Stimulated activated naive CD8-positive, alpha-beta T cell treated with anti-CD3 and anti-CD28 coated beads, Interleukin-15, amount 100 ng/mL, for 72 hours (primary cell): ENCODE results near the gene PARD6G.

Experiments used
- ATAC-seq: fragments of 150-1000 bp; cut with Tn5 transposase; 2 replicates; pipeline ENCODE4 v1.10.0; 2021; ENCODE audit warnings: mild to moderate bottlenecking, moderate library complexity
- DNase-seq, 2 donors: peaks; one replicate each; pipeline ENCODE4 v3.0.0; 2021 to 2022
- H3K27ac Mint-ChIP-seq, 2 donors: one replicate each; pipeline ENCODE4 v1.8.0; 2022; ENCODE audit warnings: mild to moderate bottlenecking in 2 of 2, mixed read lengths in 2 of 2, moderate library complexity in 2 of 2
- H3K27me3 Mint-ChIP-seq: one replicate; pipeline ENCODE4 v1.8.0; 2022; ENCODE audit warnings: mixed read lengths
- H3K4me1 Mint-ChIP-seq: one replicate; pipeline ENCODE4 v1.8.0; 2022; ENCODE audit warnings: mild to moderate bottlenecking, mixed read lengths
- H3K4me3 Mint-ChIP-seq, 2 donors: one replicate each; pipeline ENCODE4 v1.8.0; 2022; ENCODE audit warnings: mild to moderate bottlenecking in 2 of 2, mixed read lengths in 2 of 2, moderate library complexity in 1 of 2
- H3K9me3 Mint-ChIP-seq, 2 donors: one replicate each; pipeline ENCODE4 v1.8.0; 2022; ENCODE audit warnings: mixed read lengths in 2 of 2

PARD6G gene

GRCh38 chr18:80137976-80138375 lies 109.3 kb downstream of the PARD6G start:
- DNase-seq (no peak), ATAC-seq (no peak)
- no peaks in the 10 kb centered on the region for H3K27me3 Mint-ChIP-seq
- H3K9me3 Mint-ChIP-seq = no peaks in the 10 kb centered on the region
- no peak overlapping the region for H3K27ac Mint-ChIP-seq
- H3K4me3 Mint-ChIP-seq = no peak overlapping the region
- no peaks in the 10 kb centered on the region for H3K4me1 Mint-ChIP-seq

GRCh38 chr18:80137137-80137536 lies 110.2 kb downstream of the PARD6G start:
- ATAC-seq = no peak
- H3K9me3 Mint-ChIP-seq = no peaks in the 10 kb centered on the region
- no peak overlapping the region for H3K27ac Mint-ChIP-seq
- no peak overlapping the region for H3K4me3 Mint-ChIP-seq
- peaks cover 8% of the 10 kb centered on the region for H3K4me1 Mint-ChIP-seq
- no peaks in the 10 kb centered on the region for H3K27me3 Mint-ChIP-seq
- DNase-seq = no peak

DNA sequence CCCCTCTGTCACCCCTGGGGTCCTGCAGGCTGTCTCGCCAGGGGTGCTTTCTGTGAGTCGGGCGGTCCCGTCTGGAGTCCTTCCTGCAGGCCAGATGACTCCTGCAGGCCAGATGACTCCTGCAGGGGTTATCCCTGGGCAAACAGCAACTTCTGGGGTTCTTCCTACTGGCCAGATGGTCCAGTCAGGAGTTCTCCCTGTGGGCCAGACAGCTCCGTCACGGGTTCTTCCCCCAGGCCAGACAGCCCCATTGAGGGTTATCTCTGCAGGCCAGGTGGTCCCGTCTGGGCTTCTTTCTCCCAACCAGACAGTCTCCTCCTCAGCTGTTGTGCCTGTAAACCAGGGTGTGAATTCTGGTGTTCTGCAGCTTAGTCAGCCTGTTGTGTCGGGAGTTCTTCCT lies 110.6 kb downstream of the PARD6G start:
- Mint-ChIP-seq H3K4me1 (peaks cover 12% of the 10 kb centered on the region), H3K27ac (no peak overlapping the region), H3K9me3 (no peaks in the 10 kb centered on the region), H3K27me3 (no peaks in the 10 kb centered on the region), H3K4me3 (no peak overlapping the region)
- ATAC-seq = no peak
- DNase-seq = no peak

DNA sequence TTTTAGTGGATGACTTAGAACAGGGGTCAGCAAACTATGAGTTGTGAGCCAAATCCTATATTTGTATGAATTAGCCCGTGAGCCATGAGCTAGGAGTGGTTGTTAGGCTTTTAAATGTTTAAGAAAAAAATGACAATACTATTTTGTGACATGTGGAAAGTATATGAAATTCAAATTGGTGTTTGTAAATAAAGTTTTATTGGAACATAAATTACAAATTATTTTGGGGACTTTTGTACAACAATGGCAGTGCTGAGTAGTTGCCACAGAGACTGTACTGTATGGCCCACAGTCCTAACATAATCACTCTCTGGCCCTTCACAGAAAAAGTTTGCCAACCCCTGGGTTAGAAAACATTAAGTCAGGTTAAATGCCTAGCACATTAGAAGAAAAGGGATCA lies 112.2 kb downstream of the PARD6G start:
- DNase-seq = no peak
- no peak overlapping the region for H3K27ac Mint-ChIP-seq
- H3K27me3 Mint-ChIP-seq = no peaks in the 10 kb centered on the region
- ATAC-seq = no peak
- peaks cover 24% of the 10 kb centered on the region for H3K4me1 Mint-ChIP-seq
- H3K9me3 Mint-ChIP-seq = no peaks in the 10 kb centered on the region
- H3K4me3 Mint-ChIP-seq = no peak overlapping the region

GRCh38 chr18:80133124-80133523 lies 114.2 kb downstream of the PARD6G start:
- ATAC-seq = no peak
- Mint-ChIP-seq H3K4me3 (no peak overlapping the region), H3K9me3 (no peaks in the 10 kb centered on the region), H3K27me3 (no peaks in the 10 kb centered on the region), H3K4me1 (peaks cover 35% of the 10 kb centered on the region), H3K27ac (peak overlapping the region; percentile 86 to 90)
- DNase-seq = no peak

GRCh38 chr18:80132180-80132812 lies 115.0 kb downstream of the PARD6G start:
- ATAC-seq = no peak
- H3K4me1 Mint-ChIP-seq = peaks cover 39% of the 10 kb centered on the region
- no peak overlapping the region for H3K4me3 Mint-ChIP-seq
- DNase-seq = no peak
- H3K27me3 Mint-ChIP-seq = no peaks in the 10 kb centered on the region
- H3K27ac Mint-ChIP-seq = peak overlapping the region; percentile 86 to 90
- no peaks in the 10 kb centered on the region for H3K9me3 Mint-ChIP-seq

DNA sequence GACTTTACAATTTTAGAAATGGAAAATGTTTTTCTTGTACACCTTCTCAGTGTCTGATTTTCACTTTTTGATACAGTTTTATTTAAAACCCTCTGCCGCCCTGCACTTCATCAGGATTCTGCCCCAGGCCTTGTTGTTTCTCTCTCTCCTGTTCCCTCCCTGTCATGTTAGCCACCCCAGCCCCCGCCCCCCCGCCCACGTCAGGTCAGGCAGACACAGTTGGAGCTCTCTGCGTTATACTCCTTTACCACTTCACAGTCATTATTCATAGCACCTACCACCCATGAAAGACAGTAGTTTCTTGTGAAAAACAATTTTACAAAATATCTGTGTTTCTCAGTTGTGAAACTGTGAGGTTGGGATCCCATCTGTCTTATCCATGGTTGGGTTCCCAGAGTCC lies 116.8 kb downstream of the PARD6G start:
- ATAC-seq = peak; percentile 67
- no peaks in the 10 kb centered on the region for H3K9me3 Mint-ChIP-seq
- H3K27me3 Mint-ChIP-seq = no peaks in the 10 kb centered on the region
- H3K4me1 Mint-ChIP-seq = peaks cover 56% of the 10 kb centered on the region
- H3K4me3 Mint-ChIP-seq = no peak overlapping the region
- no peak for DNase-seq
- peak overlapping the region in 1 of 2 donors; percentile 60 for H3K27ac Mint-ChIP-seq

GRCh38 chr18:80129672-80130367 lies 117.5 kb downstream of the PARD6G start:
- peak overlapping the region; percentile 31 to 57 for H3K27ac Mint-ChIP-seq
- peaks cover 56% of the 10 kb centered on the region for H3K4me1 Mint-ChIP-seq
- H3K9me3 Mint-ChIP-seq = no peaks in the 10 kb centered on the region
- no peak overlapping the region for H3K4me3 Mint-ChIP-seq
- no peaks in the 10 kb centered on the region for H3K27me3 Mint-ChIP-seq
- ATAC-seq (no peak), DNase-seq (no peak)

DNA sequence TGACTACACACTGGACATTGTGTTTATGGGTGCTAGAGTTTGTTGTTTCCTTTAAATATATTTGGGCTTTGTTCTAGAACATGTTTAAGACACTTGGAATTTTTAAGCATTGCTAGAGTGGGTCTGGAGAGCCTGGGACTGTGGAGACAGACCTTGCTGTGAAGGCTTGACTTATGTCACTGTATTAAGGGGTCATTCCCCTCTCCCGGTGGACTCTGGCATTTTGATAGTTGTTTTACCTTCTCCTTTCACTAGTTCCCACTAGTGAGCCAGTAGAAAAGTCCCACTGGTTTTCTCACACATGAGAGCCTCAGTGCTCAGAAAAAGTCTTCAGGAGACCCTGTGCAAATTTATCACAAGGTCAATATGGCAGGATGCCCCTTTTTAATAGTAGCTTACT lies 119.7 kb downstream of the PARD6G start:
- peak overlapping the region; percentile 10 to 13 for H3K4me3 Mint-ChIP-seq
- H3K27ac Mint-ChIP-seq = peak overlapping the region in 1 of 2 donors; percentile 15

DNA sequence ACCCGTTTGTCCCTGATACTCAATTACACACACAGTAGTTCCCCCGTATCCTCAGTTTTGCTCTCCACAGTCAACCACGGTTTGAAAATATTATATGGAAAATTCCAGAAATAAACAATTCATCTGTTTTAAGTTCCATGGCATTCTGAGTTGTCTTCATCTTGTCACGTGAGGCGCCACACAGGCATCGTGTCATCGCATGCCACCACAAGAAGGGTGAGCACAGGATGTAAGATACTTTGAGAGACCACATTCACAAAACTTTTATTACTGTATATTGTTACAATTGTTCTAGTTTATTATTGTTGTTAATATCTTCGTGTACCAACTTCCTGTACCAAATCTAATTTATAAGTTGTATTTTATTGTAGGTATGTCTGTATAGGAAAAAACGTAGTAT lies 120.5 kb downstream of the PARD6G start:
- Mint-ChIP-seq H3K27ac (peak overlapping the region in 1 of 2 donors; percentile 61), H3K27me3 (no peaks in the 10 kb centered on the region), H3K4me1 (peaks cover 45% of the 10 kb centered on the region), H3K4me3 (peak overlapping the region; percentile 56 to 62), H3K9me3 (no peaks in the 10 kb centered on the region)
- ATAC-seq = peak; percentile 88
- DNase-seq = peak in 1 of 2 donors; percentile 33

More for the DNA sequence above, 119.7 kb downstream of the PARD6G start:
- peaks cover 53% of the 10 kb centered on the region for H3K4me1 Mint-ChIP-seq
- no peaks in the 10 kb centered on the region for H3K9me3 Mint-ChIP-seq
- ATAC-seq (no peak), DNase-seq (no peak)
- H3K27me3 Mint-ChIP-seq = no peaks in the 10 kb centered on the region

DNA sequence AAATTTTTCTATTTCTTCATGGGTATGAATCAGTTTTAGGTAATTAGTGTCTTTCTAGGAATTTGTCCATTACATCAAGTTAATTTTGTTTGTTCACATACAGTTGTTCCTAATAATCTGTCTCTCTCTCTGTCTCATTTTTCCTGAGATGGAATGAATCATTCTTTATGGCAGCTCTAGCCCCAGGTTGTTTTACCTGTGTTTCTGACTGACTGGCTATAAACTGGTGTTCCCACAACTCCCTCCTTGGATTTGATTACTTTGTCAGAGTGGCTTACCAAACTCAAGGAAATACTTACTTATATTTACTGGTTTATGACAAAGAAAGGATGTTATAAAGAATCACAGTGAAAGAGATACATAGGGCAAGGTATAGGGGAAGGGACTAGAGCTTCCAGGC lies 123.2 kb downstream of the PARD6G start:
- ATAC-seq = no peak
- DNase-seq = no peak
- Mint-ChIP-seq H3K4me1 (peaks cover 27% of the 10 kb centered on the region), H3K4me3 (no peak overlapping the region), H3K27ac (no peak overlapping the region), H3K9me3 (no peaks in the 10 kb centered on the region), H3K27me3 (no peaks in the 10 kb centered on the region)

- H3K27ac Mint-ChIP-seq = peak overlapping the region in 1 of 2 donors; percentile 16
- no peaks in the 10 kb centered on the region for H3K27me3 Mint-ChIP-seq
- H3K9me3 Mint-ChIP-seq = no peaks in the 10 kb centered on the region
- H3K4me3 Mint-ChIP-seq = no peak overlapping the region
- peaks cover 15% of the 10 kb centered on the region for H3K4me1 Mint-ChIP-seq
- ATAC-seq (no peak), DNase-seq (no peak)
Measured at GRCh38 chr18:80120932-80121331, 126.4 kb downstream of the PARD6G start.

DNA sequence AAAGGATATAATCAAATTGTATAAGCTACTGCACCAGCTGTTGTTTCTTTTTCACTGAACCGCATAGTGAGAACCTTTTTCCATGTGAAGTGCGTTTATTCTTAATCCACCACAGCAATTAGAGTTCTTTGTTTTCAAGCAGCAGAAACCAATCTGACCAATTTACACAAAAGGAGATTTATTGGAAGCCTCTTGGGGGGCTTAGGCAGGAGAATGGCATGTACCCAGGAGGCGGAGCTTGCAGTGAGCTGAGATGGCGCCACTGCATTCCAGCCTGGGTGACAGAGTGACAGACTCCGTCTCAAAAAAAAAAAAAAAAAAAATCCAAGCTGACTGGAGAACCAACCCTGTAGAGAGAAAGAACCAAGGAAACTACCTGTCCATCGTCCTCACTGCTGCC lies 128.2 kb downstream of the PARD6G start:
- peaks cover 21% of the 10 kb centered on the region for H3K4me1 Mint-ChIP-seq
- H3K9me3 Mint-ChIP-seq = no peaks in the 10 kb centered on the region
- no peak overlapping the region for H3K27ac Mint-ChIP-seq
- ATAC-seq (no peak), DNase-seq (no peak)
- H3K4me3 Mint-ChIP-seq = no peak overlapping the region
- H3K27me3 Mint-ChIP-seq = no peaks in the 10 kb centered on the region

GRCh38 chr18:80115035-80115434 lies 132.3 kb downstream of the PARD6G start:
- H3K4me3 Mint-ChIP-seq = no peak overlapping the region
- H3K27ac Mint-ChIP-seq = no peak overlapping the region
- H3K9me3 Mint-ChIP-seq = no peaks in the 10 kb centered on the region
- no peak for DNase-seq
- peaks cover 25% of the 10 kb centered on the region for H3K4me1 Mint-ChIP-seq
- H3K27me3 Mint-ChIP-seq = no peaks in the 10 kb centered on the region
- ATAC-seq = no peak

DNA sequence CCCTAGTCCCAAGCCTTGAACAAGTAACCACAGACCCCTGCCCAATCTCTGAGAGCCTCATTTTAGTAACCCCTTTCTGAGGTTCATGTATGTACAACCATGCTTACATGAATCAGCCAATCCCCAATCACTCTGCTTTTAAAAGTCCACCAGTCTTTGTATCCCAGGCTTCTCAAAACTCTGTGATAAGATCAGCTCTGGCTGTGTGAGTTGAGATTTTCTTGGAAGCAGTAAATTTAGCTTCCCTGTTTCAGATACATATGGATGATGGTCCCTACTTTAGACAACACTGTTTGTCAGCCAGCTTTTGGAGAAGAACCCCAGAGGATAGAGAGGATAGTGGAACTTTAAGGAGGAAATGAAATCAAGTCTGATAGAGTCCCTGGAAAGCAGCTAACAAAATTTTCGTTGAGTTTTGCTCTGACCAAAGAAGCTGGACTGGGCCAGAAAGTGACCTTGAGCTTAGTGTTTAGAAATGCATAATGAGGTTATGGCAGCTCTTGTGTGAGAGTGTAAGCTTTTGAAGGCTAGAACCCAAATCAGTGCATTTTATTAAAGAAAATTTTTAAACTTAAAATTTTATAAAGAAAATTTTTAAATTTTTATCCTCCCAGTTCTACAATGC lies 134.6 kb downstream of the PARD6G start:
- ATAC-seq = no peak
- Mint-ChIP-seq H3K27me3 (no peaks in the 10 kb centered on the region), H3K27ac (no peak overlapping the region), H3K4me1 (peaks cover 33% of the 10 kb centered on the region), H3K9me3 (no peaks in the 10 kb centered on the region), H3K4me3 (no peak overlapping the region)
- no peak for DNase-seq

DNA sequence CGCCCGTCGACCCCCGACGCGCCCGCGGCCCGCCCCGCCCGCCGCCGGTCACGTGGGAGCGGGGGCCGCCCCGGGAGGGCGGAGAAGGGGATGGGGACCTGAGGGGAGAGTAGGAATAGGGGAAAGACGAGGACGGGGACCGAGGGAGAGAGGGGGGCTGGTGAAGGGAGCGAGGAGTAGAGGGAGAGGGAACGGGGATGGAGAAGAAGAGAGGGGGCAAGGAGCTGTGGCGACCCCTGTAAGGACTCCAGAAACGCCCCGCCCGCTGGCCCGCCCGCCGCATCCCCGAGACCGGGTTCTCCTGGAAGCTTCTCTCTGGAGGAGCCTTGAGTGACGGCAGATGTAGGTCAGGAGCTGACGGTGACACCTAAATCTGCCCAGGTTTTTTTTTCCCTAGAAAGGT lies 137.6 kb downstream of the PARD6G start:
- Mint-ChIP-seq H3K4me1 (peaks cover 38% of the 10 kb centered on the region), H3K27me3 (no peaks in the 10 kb centered on the region), H3K9me3 (no peaks in the 10 kb centered on the region), H3K4me3 (peak overlapping the region; percentile 76 to 81), H3K27ac (peak overlapping the region; percentile 90 to 93)
- DNase-seq (peak; percentile 26 to 45), ATAC-seq (peak; percentile 32)
